Measurements from ENCODE around the gene USP17L26.
"Not testable (repeated sequence)": the region's sequence is repeated elsewhere in the genome, so short reads cannot be mapped to it uniquely, and the experiment has no call there.

GRCh38 chr4:9379881-9380280 is 45.4 kb downstream of the USP17L26 start:
- not testable (repeated sequence) for TF ChIP-seq CTCF, POLR2A, EP300 (IDR thresholded peaks at IDR 0.05)
